GM23338 (cell line): ENCODE data around the gene DGAT2. TPM values are rescaled to one million over a fixed set of nuclear protein-coding genes. Genes with fewer than 3 reads are reported as not detected.

Experiments used
- ATAC-seq: fragments of 200-7000 bp; cut with Tn5 transposase; 3 replicates; pipeline ENCODE4 v1.9.1; 2020
- DNase-seq: peaks from one replicate; pipeline ENCODE4 v3.0.0-alpha.2; 2015; ENCODE audit warnings: low spot score
- H2AFZ ChIP-seq: fragments of 200-600 bp; sonication (generic); 2 replicates; pipeline ENCODE4 v1.8.0; 2016; ENCODE audit warnings: antibody characterized with exemption, mild to moderate bottlenecking, moderate library complexity
- H3F3A ChIP-seq: fragments of 200-600 bp; sonication (generic); replicated peaks from 2 replicates; pipeline ENCODE4 v1.8.0; 2017; ENCODE audit warnings: antibody characterized with exemption, mixed run types, low read depth
- H3K27ac ChIP-seq: fragments of 200-600 bp; sonication (generic); 2 replicates; pipeline ENCODE4 v1.6.1; 2016; ENCODE audit warnings: low read depth
- H3K27me3 ChIP-seq: fragments of 200-600 bp; sonication (generic); 2 replicates; pipeline ENCODE4 v1.8.0; 2016; ENCODE audit warnings: mild to moderate bottlenecking, mixed run types, moderate library complexity; ENCODE audit not compliant: insufficient read depth
- H3K36me3 ChIP-seq: fragments of 200-600 bp; sonication (generic); 2 replicates; pipeline ENCODE4 v1.8.0; 2016; ENCODE audit warnings: mild to moderate bottlenecking; ENCODE audit not compliant: insufficient read depth
- H3K4me1 ChIP-seq: fragments of 200-600 bp; sonication (generic); 2 replicates; pipeline ENCODE4 v1.8.0; 2016; ENCODE audit warnings: mild to moderate bottlenecking, moderate library complexity; ENCODE audit not compliant: insufficient read depth
- H3K4me2 ChIP-seq: fragments of 200-600 bp; sonication (generic); 2 replicates; pipeline ENCODE4 v1.7.1; 2017; ENCODE audit warnings: mixed run types
- H3K4me3 ChIP-seq: fragments of 200-600 bp; sonication (generic); 2 replicates; pipeline ENCODE4 v1.6.1; 2016; ENCODE audit warnings: mixed run types
- H3K79me2 ChIP-seq: fragments of 200-600 bp; sonication (generic); replicated peaks from 2 replicates; pipeline ENCODE4 v1.8.0; 2017; ENCODE audit warnings: mild to moderate bottlenecking; ENCODE audit not compliant: insufficient read depth
- H3K9me2 ChIP-seq: fragments of 200-600 bp; sonication (generic); 2 replicates; pipeline ENCODE4 v1.8.0; 2017; ENCODE audit not compliant: insufficient read depth
- H4K20me1 ChIP-seq: fragments of 200-600 bp; sonication (generic); replicated peaks from 2 replicates; pipeline ENCODE4 v1.8.0; 2017; ENCODE audit warnings: mild to moderate bottlenecking; ENCODE audit not compliant: insufficient read depth
- H3K27ac Mint-ChIP-seq: 2 replicates; pipeline ENCODE4 v1.8.0; 2020; ENCODE audit warnings: inconsistent platforms, mild to moderate bottlenecking, moderate library complexity, mixed read lengths
- H3K27me3 Mint-ChIP-seq: 3 replicates; pipeline ENCODE4 v1.8.0; 2022; ENCODE audit warnings: low read depth, mild to moderate bottlenecking, moderate library complexity, mixed read lengths, inconsistent platforms; ENCODE audit not compliant: insufficient read depth, poor library complexity
- H3K36me3 Mint-ChIP-seq: 3 replicates; pipeline ENCODE4 v1.8.0; 2021; ENCODE audit warnings: low read depth, mild to moderate bottlenecking, inconsistent platforms, moderate library complexity, mixed read lengths
- H3K4me1 Mint-ChIP-seq: 3 replicates; pipeline ENCODE4 v1.8.0; 2020; ENCODE audit warnings: mild to moderate bottlenecking, inconsistent platforms, mixed read lengths
- H3K4me3 Mint-ChIP-seq: 3 replicates; pipeline ENCODE4 v1.8.0; 2021; ENCODE audit warnings: moderate library complexity, mild to moderate bottlenecking, inconsistent platforms, mixed read lengths
- H3K9me3 Mint-ChIP-seq: 3 replicates; pipeline ENCODE4 v1.8.0; 2020; ENCODE audit warnings: moderate library complexity, mild to moderate bottlenecking, inconsistent platforms, mixed read lengths
- EZH2 ChIP-seq: fragments of 200-600 bp; sonication (generic); IDR thresholded peaks from one replicate; pipeline ENCODE4 v1.8.0; 2017; ENCODE audit warnings: antibody characterized with exemption, mild to moderate bottlenecking, low read depth; ENCODE audit not compliant: unreplicated experiment
- JUNB ChIP-seq: IDR thresholded peaks from one replicate; pipeline ENCODE4 v1.6.1; 2016; ENCODE audit warnings: antibody characterized with exemption; ENCODE audit not compliant: unreplicated experiment
- NANOG ChIP-seq: IDR thresholded peaks from 2 replicates; pipeline ENCODE4 v1.6.1; 2016; ENCODE audit warnings: antibody characterized with exemption, borderline replicate concordance
- POLR2AphosphoS5 ChIP-seq: IDR thresholded peaks from 2 replicates; pipeline ENCODE4 v1.6.1; 2016; ENCODE audit warnings: antibody characterized with exemption, low read depth
- REST ChIP-seq: IDR thresholded peaks from one replicate; pipeline ENCODE4 v1.6.1; 2018; ENCODE audit warnings: antibody characterized with exemption; ENCODE audit not compliant: unreplicated experiment
- polyA plus RNA-seq: library from polyadenylated mRNA; unstranded; fragments of >200 nt; fragmentation: Nextera tagmentation; extraction: Ambion mirVana; gene quantifications from 2 replicates; pipeline ENCODE4 v1.2.1, GENCODE V29; 2016
- total RNA-seq: library from RNA; depleted of rRNA; stranded (reverse); fragments of >200 nt; shearing (Covaris generic); gene quantifications from 2 replicates; pipeline ENCODE4 v1.2.3, GENCODE V29; 2014
- TF ChIP-seq, protein P1 (sequence below): IDR thresholded peaks from 2 replicates; pipeline ENCODE4 v1.6.1; 2016; ENCODE audit warnings: antibody characterized with exemption
- TF ChIP-seq, protein P2 (sequence below): fragments of 250-450 bp; sonication (Bioruptor Pico); IDR thresholded peaks from 2 replicates; pipeline ENCODE4 v1.5.0; 2020; ENCODE audit warnings: mild to moderate bottlenecking, moderate library complexity
- TF ChIP-seq, protein P3 (sequence below), 2 experiments: fragments of 200-600 bp in 1 of 2; sonication (generic) in 1 of 2; conservative IDR thresholded peaks; 2 replicates each; pipeline versions ENCODE4 v1.5.1 to v1.6.1; 2016 to 2017; ENCODE audit warnings: antibody characterized with exemption in 2 of 2, low read depth in 2 of 2, mild to moderate bottlenecking in 2 of 2, moderate library complexity in 1 of 2

DGAT2 gene
- total and polyA plus RNA-seq, 2 experiments from 2014 or later = 1.9 to 2.6 TPM

DNA sequence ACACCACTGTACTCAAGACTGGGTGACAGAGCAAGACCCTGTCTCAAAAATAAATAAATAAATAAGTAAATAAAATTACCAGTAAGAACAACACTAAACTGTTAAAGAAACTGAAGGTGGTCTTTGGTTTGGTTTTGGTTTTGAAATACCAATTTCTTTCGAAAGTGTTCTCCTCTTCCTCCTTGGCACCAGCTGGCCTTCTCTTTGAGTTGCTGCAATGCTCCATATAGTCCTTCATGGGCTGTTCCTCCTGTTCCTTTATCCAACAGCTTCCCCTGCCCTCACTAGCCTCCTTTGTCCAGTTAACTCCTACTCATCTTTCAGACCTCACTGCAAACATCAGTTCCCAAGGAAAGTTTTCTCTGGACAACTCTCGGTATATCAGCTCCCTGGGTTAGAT is 41.4 kb downstream of the DGAT2 start (continued):
- TF ChIP-seq, protein P1, sequence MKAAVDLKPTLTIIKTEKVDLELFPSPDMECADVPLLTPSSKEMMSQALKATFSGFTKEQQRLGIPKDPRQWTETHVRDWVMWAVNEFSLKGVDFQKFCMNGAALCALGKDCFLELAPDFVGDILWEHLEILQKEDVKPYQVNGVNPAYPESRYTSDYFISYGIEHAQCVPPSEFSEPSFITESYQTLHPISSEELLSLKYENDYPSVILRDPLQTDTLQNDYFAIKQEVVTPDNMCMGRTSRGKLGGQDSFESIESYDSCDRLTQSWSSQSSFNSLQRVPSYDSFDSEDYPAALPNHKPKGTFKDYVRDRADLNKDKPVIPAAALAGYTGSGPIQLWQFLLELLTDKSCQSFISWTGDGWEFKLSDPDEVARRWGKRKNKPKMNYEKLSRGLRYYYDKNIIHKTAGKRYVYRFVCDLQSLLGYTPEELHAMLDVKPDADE = no peak

GRCh38 chr11:75810637-75811390 is 42.2 kb downstream of the DGAT2 start:
- H3K4me2 ChIP-seq = no peak overlapping the region
- no peaks in the 10 kb centered on the region for H3K27me3 ChIP-seq
- Mint-ChIP-seq H3K27ac (no peak overlapping the region), H3K9me3 (no peaks in the 10 kb centered on the region), H3K27me3 (peaks cover 2% of the 10 kb centered on the region), H3K4me1 (peaks cover 16% of the 10 kb centered on the region), H3K36me3 (no peaks in the 10 kb centered on the region), H3K4me3 (no peak overlapping the region)
- peaks cover 7% of the 10 kb centered on the region; the same call in 1 of the 2 replicates for H3K4me1 ChIP-seq
- H3K27ac ChIP-seq = no peak overlapping the region
- no peak for ATAC-seq
- no peaks in the 10 kb centered on the region for H3F3A ChIP-seq
- no peak overlapping the region for H3K4me3 ChIP-seq
- no peaks in the 10 kb centered on the region for H3K9me2 ChIP-seq
- H3K36me3 ChIP-seq = no peaks in the 10 kb centered on the region
- peaks cover 2% of the 10 kb centered on the region for H3K79me2 ChIP-seq
- DNase-seq = no peak
- H4K20me1 ChIP-seq = no peaks in the 10 kb centered on the region
- TF ChIP-seq EZH2 = no peak
- TF ChIP-seq JUNB = no peak
- TF ChIP-seq, protein P1 = no peak
- TF ChIP-seq REST = no peak
- no peak for TF ChIP-seq NANOG
- TF ChIP-seq, protein P2, sequence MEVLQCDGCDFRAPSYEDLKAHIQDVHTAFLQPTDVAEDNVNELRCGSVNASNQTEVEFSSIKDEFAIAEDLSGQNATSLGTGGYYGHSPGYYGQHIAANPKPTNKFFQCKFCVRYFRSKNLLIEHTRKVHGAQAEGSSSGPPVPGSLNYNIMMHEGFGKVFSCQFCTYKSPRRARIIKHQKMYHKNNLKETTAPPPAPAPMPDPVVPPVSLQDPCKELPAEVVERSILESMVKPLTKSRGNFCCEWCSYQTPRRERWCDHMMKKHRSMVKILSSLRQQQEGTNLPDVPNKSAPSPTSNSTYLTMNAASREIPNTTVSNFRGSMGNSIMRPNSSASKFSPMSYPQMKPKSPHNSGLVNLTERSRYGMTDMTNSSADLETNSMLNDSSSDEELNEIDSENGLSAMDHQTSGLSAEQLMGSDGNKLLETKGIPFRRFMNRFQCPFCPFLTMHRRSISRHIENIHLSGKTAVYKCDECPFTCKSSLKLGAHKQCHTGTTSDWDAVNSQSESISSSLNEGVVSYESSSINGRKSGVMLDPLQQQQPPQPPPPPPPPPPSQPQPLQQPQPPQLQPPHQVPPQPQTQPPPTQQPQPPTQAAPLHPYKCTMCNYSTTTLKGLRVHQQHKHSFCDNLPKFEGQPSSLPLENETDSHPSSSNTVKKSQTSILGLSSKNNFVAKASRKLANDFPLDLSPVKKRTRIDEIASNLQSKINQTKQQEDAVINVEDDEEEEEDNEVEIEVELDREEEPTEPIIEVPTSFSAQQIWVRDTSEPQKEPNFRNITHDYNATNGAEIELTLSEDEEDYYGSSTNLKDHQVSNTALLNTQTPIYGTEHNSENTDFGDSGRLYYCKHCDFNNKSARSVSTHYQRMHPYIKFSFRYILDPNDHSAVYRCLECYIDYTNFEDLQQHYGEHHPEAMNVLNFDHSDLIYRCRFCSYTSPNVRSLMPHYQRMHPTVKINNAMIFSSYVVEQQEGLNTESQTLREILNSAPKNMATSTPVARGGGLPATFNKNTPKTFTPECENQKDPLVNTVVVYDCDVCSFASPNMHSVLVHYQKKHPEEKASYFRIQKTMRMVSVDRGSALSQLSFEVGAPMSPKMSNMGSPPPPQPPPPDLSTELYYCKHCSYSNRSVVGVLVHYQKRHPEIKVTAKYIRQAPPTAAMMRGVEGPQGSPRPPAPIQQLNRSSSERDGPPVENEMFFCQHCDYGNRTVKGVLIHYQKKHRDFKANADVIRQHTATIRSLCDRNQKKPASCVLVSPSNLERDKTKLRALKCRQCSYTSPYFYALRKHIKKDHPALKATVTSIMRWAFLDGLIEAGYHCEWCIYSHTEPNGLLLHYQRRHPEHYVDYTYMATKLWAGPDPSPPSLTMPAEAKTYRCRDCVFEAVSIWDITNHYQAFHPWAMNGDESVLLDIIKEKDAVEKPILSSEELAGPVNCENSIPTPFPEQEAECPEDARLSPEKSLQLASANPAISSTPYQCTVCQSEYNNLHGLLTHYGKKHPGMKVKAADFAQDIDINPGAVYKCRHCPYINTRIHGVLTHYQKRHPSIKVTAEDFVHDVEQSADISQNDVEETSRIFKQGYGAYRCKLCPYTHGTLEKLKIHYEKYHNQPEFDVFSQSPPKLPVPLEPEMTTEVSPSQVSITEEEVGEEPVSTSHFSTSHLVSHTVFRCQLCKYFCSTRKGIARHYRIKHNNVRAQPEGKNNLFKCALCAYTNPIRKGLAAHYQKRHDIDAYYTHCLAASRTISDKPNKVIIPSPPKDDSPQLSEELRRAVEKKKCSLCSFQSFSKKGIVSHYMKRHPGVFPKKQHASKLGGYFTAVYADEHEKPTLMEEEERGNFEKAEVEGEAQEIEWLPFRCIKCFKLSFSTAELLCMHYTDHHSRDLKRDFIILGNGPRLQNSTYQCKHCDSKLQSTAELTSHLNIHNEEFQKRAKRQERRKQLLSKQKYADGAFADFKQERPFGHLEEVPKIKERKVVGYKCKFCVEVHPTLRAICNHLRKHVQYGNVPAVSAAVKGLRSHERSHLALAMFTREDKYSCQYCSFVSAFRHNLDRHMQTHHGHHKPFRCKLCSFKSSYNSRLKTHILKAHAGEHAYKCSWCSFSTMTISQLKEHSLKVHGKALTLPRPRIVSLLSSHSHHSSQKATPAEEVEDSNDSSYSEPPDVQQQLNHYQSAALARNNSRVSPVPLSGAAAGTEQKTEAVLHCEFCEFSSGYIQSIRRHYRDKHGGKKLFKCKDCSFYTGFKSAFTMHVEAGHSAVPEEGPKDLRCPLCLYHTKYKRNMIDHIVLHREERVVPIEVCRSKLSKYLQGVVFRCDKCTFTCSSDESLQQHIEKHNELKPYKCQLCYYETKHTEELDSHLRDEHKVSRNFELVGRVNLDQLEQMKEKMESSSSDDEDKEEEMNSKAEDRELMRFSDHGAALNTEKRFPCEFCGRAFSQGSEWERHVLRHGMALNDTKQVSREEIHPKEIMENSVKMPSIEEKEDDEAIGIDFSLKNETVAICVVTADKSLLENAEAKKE (CRISPR knock-in tag) = no peak
- no peak for TF ChIP-seq POLR2AphosphoS5
- TF ChIP-seq, protein P3, sequence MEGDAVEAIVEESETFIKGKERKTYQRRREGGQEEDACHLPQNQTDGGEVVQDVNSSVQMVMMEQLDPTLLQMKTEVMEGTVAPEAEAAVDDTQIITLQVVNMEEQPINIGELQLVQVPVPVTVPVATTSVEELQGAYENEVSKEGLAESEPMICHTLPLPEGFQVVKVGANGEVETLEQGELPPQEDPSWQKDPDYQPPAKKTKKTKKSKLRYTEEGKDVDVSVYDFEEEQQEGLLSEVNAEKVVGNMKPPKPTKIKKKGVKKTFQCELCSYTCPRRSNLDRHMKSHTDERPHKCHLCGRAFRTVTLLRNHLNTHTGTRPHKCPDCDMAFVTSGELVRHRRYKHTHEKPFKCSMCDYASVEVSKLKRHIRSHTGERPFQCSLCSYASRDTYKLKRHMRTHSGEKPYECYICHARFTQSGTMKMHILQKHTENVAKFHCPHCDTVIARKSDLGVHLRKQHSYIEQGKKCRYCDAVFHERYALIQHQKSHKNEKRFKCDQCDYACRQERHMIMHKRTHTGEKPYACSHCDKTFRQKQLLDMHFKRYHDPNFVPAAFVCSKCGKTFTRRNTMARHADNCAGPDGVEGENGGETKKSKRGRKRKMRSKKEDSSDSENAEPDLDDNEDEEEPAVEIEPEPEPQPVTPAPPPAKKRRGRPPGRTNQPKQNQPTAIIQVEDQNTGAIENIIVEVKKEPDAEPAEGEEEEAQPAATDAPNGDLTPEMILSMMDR (conservative IDR thresholded peaks at IDR 0.05; ENCODE audit: low read depth in 2 of 2) = no peak
- H2AFZ ChIP-seq = 0 out of 2 replicates have a peak overlapping the region, but pooled peaks have one; percentile 47
